ENCODE measurements around the gene KNDC1. TPM values are rescaled to one million over a fixed set of nuclear protein-coding genes. Genes with fewer than 3 reads are reported as not detected.

The KNDC1 gene
- total and polyA plus RNA-seq, 2 of the 4 experiments (the other 2 are of a cell fraction), result 0.18 to 1.1 TPM

DNA sequence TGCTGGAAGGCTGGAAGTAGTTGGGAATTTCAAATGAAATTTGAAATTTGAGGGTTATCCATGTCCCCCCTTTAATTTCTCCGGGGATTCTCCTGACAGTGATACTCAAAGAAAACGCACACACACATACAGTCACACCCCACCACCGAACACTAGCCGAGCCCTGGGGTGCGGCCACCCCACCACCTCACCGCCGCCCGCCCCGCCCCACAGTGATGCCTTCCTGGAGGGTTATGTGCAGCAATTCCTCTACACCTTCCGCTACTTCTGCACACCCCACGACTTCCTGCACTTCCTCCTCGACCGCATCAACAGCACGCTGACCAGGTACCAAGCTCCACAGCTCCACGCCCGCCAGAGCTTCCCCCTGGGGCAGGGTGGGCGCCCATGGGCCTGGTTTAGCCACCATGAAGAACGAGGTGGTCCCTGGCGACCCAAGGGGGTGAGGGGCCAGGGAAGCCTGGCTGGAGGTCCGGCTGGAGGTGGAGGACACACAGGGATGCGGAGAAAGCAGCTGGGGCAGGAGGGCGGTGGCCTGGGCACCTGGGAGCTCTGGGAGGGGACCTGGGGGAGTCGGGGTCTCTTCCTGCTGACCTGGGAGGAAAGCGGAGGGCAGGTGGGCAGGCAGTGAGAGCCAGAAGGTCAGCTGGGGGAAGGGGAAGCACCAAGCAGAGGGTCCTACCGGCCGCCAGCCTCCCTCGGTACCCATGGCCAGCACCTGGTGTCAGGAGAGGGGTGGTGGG is 50.5 kb downstream of the KNDC1 start:
- H4K20me1 ChIP-seq (ENCODE audit: insufficient read depth, low read length), result no peaks in the 10 kb centered on the region
- dilution Hi-C loops (cut with HindIII; ENCODE audit: low sequenced_read_pairs, unreplicated experiment) (no loop called here), in situ Hi-C loops (cut with MboI; ENCODE audit: low sequenced_read_pairs) (no loop called here), intact Hi-C loops (cut with micrococcal nuclease) (no loop called here)
- H2AK5ac ChIP-seq (ENCODE audit: low read depth, low read length), result no peak overlapping the region
- CTCF ChIA-PET, result no interaction called here
- no peak overlapping the region for H3K9ac ChIP-seq (ENCODE audit: low read depth, low read length)
- H2BK5ac ChIP-seq (ENCODE audit: low read depth, low read length, poor library complexity, severe bottlenecking), result no peak overlapping the region
- H2AK9ac ChIP-seq (replicated peaks; ENCODE audit: low read depth, low read length, poor library complexity), result no peak overlapping the region
- POLR2A ChIA-PET (ENCODE audit: unreplicated experiment), result no interaction called here
- TF ChIP-seq, protein P1, sequence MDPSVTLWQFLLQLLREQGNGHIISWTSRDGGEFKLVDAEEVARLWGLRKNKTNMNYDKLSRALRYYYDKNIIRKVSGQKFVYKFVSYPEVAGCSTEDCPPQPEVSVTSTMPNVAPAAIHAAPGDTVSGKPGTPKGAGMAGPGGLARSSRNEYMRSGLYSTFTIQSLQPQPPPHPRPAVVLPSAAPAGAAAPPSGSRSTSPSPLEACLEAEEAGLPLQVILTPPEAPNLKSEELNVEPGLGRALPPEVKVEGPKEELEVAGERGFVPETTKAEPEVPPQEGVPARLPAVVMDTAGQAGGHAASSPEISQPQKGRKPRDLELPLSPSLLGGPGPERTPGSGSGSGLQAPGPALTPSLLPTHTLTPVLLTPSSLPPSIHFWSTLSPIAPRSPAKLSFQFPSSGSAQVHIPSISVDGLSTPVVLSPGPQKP (IDR thresholded peaks at IDR 0.05; ENCODE audit: borderline replicate concordance, low read depth, low read length), result no peak
- TF ChIP-seq SMC3 (IDR thresholded peaks at IDR 0.05; ENCODE audit: low read depth, low read length) (no peak), POLR2A (IDR thresholded peaks at IDR 0.05; ENCODE audit: low read depth, low read length) (no peak), MXI1 (IDR thresholded peaks at IDR 0.05; ENCODE audit: borderline replicate concordance, low read depth, low read length) (no peak), MAFK (IDR thresholded peaks at IDR 0.05; ENCODE audit: low read depth, low read length) (no peak), RFX5 (IDR thresholded peaks at IDR 0.05; ENCODE audit: low read depth, low read length) (no peak), FOS (IDR thresholded peaks at IDR 0.05; ENCODE audit: low read depth, low read length) (no peak), CHD1 (IDR thresholded peaks at IDR 0.05; ENCODE audit: low read depth, low read length) (no peak), MAZ (IDR thresholded peaks at IDR 0.05; ENCODE audit: borderline replicate concordance, low read depth, low read length) (no peak), RAD21 (IDR thresholded peaks at IDR 0.05; ENCODE audit: low read length) (no peak), BHLHE40 (IDR thresholded peaks at IDR 0.05; ENCODE audit: low read depth, low read length) (no peak), RCOR1 (IDR thresholded peaks at IDR 0.05; ENCODE audit: insufficient replicate concordance, low read length) (no peak), CEBPB (IDR thresholded peaks at IDR 0.05; ENCODE audit: low read depth, low read length) (no peak), NFE2L2 (IDR thresholded peaks at IDR 0.05; ENCODE audit: low read depth, low read length) (no peak)
- TF ChIP-seq, protein P2, sequence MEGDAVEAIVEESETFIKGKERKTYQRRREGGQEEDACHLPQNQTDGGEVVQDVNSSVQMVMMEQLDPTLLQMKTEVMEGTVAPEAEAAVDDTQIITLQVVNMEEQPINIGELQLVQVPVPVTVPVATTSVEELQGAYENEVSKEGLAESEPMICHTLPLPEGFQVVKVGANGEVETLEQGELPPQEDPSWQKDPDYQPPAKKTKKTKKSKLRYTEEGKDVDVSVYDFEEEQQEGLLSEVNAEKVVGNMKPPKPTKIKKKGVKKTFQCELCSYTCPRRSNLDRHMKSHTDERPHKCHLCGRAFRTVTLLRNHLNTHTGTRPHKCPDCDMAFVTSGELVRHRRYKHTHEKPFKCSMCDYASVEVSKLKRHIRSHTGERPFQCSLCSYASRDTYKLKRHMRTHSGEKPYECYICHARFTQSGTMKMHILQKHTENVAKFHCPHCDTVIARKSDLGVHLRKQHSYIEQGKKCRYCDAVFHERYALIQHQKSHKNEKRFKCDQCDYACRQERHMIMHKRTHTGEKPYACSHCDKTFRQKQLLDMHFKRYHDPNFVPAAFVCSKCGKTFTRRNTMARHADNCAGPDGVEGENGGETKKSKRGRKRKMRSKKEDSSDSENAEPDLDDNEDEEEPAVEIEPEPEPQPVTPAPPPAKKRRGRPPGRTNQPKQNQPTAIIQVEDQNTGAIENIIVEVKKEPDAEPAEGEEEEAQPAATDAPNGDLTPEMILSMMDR (conservative IDR thresholded peaks at IDR 0.05; ENCODE audit: low read depth, low read length), result no peak
- TF ChIP-seq, protein P3, sequence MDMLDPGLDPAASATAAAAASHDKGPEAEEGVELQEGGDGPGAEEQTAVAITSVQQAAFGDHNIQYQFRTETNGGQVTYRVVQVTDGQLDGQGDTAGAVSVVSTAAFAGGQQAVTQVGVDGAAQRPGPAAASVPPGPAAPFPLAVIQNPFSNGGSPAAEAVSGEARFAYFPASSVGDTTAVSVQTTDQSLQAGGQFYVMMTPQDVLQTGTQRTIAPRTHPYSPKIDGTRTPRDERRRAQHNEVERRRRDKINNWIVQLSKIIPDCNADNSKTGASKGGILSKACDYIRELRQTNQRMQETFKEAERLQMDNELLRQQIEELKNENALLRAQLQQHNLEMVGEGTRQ (IDR thresholded peaks at IDR 0.05; ENCODE audit: low read depth, low read length), result no peak
- no TSS peak for BruUV-seq (replicated peaks)
- H3K9me1 ChIP-seq (ENCODE audit: insufficient read depth, low read length), result no peaks in the 10 kb centered on the region
- H3K14ac ChIP-seq (replicated peaks; ENCODE audit: low read depth, low read length), result no peak overlapping the region
- no peaks in the 10 kb centered on the region for H3K4me1 ChIP-seq (ENCODE audit: control insufficient read depth, insufficient read depth, low read length)
- DNase-seq (no peak), ATAC-seq (ENCODE audit: low read depth) (no peak)
- no peak overlapping the region for H3K4ac ChIP-seq (ENCODE audit: low read depth, low read length)
- no peak overlapping the region for H2BK15ac ChIP-seq (ENCODE audit: low read depth, low read length)
- no peak overlapping the region for H4K5ac ChIP-seq (ENCODE audit: low read depth, low read length)
- H3K23ac ChIP-seq (ENCODE audit: low read depth, low read length), result no peak overlapping the region
- H3K36me3 ChIP-seq (ENCODE audit: control insufficient read depth, insufficient read depth, low read length), result no peaks in the 10 kb centered on the region
- H3K79me1 ChIP-seq (ENCODE audit: low read depth in 1 of 2, low read length in 2 of 2), result no peaks in the 10 kb centered on the region
- H2BK20ac ChIP-seq (ENCODE audit: low read depth, low read length), result no peak overlapping the region
- no peak overlapping the region for H3K4me3 ChIP-seq (ENCODE audit: insufficient read depth, low read depth, low read length)
- 75% methylated on average over 9 of the region's 27 CpGs; no CpG with 5 or more reads in 1 of the 2 experiments for WGBS, 2 experiments (ENCODE audit: extremely low coverage in 2 of 2, insufficient read length in 1 of 2)
- no peak overlapping the region for H2BK120ac ChIP-seq (ENCODE audit: low read depth, low read length)
- H2AFZ ChIP-seq (replicated peaks; ENCODE audit: low read length, poor library complexity), result no peak overlapping the region
- H3K27ac ChIP-seq (ENCODE audit: insufficient read depth, low read length), result no peak overlapping the region
- no peak overlapping the region for H3K56ac ChIP-seq (ENCODE audit: extremely low read depth, insufficient read depth, low read length)
- no peak overlapping the region for H3K4me2 ChIP-seq (ENCODE audit: low read depth, low read length)
- H3K9me3 ChIP-seq (ENCODE audit: control insufficient read depth, insufficient read depth, low read length), result peaks cover 1% of the 10 kb centered on the region; the same call in 1 of the 2 replicates
- H3K18ac ChIP-seq (ENCODE audit: low read depth, low read length), result no peak overlapping the region
- no peak overlapping the region for H4K8ac ChIP-seq (ENCODE audit: low read depth in 2 of 2, low read length in 2 of 2)
- no peak overlapping the region for H4K91ac ChIP-seq (ENCODE audit: insufficient read depth, low read depth, low read length)
- no peaks in the 10 kb centered on the region for H3K27me3 ChIP-seq (ENCODE audit: control insufficient read depth, insufficient read depth, low read length)
